HG03571 (cell line): Measurements from ENCODE around the gene KIAA0753.

ENCODE experiments used
- ATAC-seq: cut with Tn5 transposase; IDR thresholded peaks from one replicate; pipeline ENCODE4 v1.9.1; 2021; ENCODE audit not compliant: unreplicated experiment

The KIAA0753 gene

GRCh38 chr17:6572972-6573370 lies 67.5 kb downstream of the KIAA0753 start:
- no peak for ATAC-seq

DNA sequence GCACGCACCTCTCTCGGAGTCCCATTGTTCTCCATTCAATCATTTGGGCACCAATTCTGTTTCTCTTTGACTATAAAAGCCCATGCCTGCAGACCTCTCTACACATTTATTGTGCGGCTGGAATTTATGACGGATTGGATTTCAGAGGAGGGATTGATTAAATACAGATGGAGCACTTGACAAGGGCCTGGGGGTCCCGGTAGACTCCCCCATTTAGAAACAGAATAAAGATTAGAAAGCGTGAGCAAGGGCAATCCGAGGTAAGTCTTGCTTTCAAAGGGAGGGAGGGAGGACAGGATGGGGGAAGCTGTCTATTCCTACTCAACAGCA lies 69.1 kb downstream of the KIAA0753 start:
- no peak for ATAC-seq

DNA sequence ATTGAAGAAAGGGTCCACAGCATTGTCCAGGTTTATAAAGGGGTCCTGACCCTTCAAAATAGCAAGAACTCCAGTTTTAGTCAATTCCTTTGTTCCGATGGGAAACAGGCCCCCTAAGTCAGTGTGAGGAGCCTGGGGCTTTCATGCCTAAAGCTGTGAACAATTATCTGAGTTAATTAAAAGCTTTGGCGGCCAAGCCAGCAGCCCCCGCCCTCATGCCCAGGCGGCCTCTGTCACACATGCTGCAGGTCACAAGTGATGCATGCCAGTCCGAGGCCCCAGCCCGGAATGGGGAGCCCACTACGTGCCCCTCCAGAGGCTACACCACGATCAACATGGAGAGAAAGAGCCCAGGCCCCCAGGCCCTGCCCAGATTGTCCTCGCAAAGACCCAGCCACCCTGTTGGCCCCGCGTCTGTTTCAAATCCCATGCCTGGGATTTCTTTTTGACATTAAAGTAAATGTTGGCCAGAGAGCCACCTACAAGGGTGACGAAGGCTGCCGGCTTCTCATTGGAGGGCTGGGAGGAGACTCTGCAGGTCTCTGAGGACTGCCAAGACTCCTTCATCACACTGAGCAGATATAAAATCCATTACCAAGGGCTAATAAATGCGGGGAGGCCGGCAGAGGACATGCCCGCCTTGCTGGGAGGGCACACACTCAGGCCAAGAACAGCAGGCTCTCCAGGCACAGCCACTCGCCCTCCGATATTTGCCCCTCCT lies 69.6 kb downstream of the KIAA0753 start:
- ATAC-seq: no peak

DNA sequence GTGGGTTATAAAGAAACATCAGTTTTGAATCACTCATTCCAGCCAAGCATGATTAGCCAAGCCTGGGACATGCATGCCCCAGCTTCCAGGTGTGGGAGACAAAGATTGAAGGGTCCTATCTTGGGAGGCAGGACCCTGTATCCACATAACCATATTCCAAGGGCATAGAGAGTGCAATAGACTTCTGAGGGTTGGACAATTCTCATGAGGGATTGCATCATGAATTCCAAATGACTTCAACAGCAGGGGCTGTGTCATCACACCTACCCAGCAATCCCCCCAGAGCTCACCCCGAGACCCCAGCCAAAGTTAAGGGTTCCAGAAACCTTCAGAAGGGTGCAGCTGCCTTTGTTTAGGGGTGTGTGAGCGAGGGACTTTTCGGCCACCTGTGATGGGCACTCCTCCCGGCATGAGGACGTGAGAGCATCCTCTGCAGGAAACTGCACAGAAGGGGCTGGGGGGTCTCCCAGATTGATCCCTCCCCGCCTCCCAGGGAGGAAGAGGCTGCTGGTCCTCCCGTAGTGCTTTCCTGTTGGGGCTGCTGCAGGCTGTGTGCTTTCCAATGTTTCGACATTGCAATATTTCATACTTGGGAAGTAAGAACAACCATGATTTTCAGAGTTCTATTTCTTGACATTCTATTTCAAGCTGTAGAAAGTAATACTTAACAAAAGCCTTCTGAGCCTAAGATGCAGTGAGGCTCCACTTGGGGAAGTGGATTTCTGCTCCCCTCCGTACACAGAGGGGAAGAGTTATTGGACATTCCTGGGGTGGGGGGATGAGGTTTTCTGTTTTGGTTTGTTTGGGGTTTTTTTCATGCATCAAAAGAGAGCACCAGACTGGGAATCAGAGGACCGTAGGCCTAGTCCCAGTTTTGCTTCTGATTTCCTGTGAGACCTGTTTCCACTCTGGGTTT lies 70.9 kb downstream of the KIAA0753 start:
- no peak for ATAC-seq

DNA sequence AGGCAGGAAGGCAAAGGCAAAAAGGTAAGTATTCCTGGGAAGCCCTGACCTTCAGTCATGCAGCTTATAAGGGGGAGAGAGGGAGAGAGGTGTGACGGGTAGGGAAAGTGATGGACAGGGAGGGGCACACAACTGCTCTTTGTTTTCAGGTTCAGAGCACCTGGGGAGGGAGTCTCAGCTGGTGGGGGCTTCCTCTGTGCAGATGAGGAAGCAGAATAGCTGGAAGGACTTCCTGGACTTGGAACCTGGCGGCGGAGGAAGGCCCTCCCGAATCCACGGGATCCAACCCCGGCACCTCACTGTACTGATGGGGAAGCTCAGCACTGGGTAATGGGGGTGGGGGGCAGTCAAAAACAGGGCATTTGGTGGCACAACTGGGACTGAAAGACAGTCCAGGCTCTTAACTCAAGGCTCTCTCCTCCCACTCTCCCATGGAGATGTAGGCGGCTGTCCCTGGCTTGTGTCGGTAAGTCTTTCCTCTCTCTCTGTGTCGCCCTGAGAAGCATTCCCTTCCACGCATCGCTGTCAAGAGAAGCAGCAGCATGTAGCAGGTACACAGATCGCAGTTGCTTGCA lies 72.2 kb downstream of the KIAA0753 start:
- no peak for ATAC-seq

- ATAC-seq: no peak
These were observed 72.9 kb downstream of the KIAA0753 start for GRCh38 chr17:6567528-6568183.

DNA sequence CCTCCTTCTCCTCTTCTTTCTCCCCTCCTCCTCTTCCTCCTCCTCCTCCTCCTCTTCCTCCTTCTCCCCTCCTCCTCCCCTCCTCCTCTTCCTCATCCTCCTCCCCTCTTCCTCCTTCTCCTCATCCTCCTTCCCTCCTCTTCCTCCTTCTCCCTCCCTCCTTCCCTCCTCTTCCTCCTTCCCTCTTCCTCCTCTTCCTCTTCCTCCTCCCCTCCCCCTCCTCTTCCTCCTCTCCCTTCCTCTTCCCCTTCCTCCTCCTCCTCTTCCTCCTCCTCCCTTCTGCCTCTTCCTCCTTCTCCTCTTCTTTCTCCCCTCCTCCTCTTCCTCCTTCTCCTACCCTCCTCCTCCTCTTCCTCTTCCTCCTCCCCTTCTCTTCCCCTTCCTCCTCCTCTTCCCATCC lies 79.1 kb downstream of the KIAA0753 start:
- no peak for ATAC-seq

DNA sequence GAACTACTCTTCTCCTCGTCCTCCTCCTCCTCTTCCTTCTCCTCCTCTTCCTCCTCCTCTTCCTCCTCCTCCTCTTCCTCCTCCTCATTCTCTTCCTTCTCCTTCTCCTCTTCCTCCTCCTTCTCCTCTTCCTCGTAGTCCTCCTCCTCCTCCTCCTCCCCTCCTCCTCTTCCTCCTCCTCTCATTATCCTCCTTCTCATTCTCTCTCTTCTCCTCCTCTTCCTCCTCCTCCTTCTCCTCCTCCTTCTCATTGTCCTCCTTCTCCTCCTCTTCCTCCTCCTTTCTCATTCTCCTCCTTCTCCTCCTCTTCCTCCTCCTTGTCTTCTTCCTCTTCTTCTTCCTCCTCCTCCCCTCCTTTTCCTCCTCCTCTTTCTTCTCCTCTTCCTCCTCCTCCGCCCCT lies 80.0 kb downstream of the KIAA0753 start:
- ATAC-seq: no peak

DNA sequence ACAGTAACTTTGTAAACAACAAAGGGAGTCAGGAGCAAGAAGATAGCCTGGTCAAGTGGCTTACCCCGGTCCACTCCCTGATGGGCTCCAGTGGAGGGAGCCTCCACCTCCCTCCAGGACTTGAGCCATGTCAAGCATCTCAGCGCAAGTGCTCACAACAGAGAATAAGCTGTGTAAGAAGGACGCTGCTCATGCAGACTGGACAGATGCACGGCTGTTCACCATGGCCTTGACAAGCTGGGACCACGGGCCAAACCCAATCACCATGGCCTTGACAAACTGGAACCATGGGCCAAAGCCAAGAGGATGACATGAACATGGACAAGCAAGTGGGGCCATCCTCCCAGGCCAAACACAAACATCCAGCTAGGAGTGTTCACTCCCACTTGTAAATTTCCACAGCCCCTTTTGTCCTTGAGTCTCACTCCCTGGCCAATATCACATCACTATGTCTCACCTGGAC lies 80.7 kb downstream of the KIAA0753 start:
- no peak for ATAC-seq

- no peak for ATAC-seq
These were observed 81.4 kb downstream of the KIAA0753 start for GRCh38 chr17:6558932-6559752.

- no peak for ATAC-seq
These were observed 82.2 kb downstream of the KIAA0753 start for GRCh38 chr17:6558276-6558675.

DNA sequence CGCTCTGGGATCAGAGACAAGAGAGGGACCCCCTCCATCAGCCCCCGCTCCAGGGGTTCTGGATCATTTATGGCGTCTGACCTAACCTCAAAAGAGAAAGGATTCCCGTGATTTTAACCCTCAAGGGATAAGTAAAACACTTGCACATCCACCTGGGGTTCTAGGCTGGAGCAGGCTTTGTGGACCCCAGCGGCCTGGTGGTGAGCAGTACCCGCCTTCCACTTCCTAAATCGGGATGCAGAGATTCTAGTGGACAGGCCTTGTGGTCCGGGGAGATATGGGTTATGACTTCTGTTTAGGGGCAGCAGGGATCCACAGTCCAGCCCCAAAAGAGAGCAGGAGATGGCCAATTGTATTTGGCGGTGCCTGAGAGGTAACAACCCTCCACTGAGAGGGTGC lies 83.5 kb downstream of the KIAA0753 start:
- no peak for ATAC-seq

DNA sequence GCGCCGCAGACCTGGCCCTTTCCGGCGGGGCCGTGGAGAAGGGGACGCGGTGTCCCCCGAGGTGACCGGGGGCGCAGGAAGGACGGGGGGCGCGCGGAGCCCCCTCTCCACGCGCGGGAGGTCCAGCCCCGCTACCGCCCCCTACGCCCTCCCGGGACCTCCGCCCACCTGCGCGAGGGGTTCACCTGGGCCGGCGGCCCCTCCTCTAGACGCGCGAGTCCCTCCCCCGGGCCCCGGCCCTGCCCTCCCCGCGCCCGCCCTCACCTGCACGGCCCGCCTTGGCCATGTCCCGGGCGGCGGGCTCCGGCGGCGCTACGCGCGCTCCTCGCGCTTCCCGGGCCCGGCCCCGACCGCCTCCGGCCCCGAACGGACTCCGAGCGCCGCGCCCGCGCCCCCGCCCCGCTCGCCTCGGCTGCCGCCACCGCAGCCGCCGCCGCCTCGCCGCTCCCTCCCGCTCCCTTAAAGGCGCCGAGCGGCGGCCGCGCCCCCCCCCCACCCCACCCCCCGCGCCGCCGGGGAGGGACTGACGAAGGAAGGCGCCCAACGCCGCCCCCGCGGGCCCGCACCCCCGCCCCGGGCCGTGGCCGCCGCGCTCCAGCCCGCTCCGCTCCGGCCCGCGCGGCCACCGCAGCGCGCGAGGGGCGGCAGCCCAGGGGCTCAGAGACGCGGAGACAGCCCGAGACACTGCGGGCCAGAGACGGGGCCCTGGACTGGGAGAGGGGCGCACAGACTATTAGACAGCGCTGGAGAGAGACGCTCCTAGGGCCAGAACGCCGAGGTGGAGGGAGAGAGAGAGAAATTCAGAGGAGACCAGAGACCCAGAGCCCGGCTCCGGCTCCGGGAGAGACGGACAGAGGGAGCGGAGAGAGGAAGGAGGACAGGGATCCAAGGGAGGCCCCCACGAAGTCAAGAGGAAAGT lies 84.1 kb downstream of the KIAA0753 start, which contains the start of gene PITPNM3:
Gene PITPNM3, minus strand, starts transcription at position 435 of the 919 bp plus-strand sequence. Its CDS starts 149 bp downstream, at position 286.
- no peak for ATAC-seq

DNA sequence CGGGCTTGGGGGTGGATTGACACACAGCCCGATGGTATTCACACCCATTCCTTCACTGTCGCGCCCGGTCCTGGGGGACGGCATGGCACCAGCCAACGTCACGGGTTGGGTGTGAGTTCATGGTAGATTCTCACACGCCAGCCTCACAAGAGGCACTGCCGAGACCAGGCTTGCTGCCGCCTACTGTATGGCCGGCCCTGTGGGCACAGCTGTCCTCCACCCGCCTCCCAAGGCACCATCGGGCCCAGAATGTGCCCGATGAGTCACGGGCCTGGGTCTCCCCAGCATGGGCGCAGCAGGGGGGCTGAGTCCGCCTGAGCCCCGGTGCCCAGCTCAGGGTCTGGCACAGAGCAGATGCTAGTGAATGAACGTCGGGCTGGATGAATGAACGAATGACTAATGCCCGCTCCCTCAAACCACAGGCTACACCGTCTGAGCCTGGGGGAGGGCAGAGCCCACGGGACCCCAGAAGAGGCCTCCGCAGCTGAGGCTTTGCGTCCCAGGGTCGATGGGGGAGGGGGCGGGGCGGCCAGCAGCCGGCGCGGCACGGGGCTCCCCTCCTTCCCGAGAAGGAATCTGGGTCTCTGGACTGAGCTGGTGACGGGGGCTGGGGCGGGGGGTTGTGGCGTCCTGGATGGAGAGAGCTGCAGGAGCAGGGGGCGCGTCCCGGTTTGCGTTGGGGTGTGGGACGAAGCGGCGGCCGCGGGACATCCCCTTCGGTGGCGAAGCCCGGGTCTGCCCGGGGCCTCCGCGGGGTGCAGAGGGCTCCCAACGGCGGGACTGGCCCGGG lies 85.0 kb downstream of the KIAA0753 start:
- no peak for ATAC-seq

DNA sequence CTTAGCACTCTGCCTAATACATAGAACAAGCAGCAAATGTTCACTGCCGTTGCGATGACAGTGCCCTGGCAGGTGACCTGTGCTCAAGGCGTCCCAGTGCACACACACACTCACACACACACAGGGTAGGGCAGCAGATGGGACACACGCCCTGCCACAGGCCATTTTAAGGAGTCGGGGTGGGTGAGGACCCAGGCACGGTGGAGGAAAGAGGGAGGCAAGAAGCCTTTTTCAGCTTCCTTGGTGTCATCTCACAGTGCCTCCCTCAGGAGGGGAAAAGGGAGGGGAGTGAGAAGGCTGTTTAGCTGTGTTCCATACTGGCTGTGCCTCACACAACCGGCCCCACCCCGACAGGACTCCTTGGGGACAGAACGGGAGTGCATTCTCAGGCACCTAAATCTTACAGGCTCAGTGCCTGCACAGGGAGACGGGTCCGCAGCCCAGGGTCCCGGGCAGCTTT lies 85.6 kb downstream of the KIAA0753 start:
- ATAC-seq: no peak

DNA sequence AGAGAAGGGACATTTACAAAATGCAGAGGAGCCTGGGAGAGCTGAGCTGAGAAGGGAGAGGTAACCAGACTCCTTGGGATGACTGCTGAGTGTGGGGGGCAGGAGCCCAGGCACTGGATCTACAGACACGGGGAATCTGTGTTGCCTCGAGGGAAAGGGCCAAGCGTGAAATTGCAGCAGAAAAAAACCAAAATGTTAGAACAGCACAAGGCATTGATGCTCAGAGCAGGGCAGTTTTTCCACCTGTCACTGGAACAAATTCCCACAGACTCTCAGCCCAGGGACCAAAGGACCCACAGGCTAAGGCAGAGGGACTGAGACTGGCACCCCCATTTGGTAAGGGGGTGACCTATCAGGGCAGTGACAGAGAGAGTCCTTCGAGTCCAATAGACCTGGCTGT lies 86.2 kb downstream of the KIAA0753 start:
- no peak for ATAC-seq

DNA sequence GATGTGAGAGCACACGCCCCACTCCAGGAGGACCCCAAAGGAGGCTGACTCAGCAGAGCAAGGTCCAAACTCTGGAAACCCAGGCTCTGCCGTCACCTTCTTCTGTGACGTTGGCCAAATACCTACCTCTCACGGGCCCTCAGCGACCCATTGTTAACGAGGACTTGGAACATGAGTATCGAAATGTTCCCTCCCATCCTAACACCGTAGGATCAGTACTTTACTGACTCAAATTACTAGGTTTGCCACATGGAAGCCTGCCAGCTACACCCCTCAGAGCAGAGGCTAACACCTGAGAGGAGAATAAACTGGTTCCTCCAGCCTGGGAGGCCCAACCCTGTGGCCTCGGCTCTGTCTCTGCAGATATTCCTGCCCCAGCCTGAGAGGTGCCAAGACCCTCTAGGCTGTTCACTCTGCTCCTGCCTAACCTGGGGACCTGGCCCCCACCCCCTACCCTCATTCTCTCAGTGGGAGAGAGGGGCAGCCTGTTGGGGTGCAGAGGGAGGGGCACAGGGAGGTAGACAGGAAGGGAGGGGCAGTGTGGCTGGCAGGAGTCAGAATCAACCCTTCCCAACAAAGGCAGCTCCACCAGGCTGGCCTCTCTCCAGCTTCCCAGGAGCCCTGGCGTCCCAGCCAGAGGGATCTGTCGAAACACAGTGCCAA lies 88.5 kb downstream of the KIAA0753 start:
- no peak for ATAC-seq

DNA sequence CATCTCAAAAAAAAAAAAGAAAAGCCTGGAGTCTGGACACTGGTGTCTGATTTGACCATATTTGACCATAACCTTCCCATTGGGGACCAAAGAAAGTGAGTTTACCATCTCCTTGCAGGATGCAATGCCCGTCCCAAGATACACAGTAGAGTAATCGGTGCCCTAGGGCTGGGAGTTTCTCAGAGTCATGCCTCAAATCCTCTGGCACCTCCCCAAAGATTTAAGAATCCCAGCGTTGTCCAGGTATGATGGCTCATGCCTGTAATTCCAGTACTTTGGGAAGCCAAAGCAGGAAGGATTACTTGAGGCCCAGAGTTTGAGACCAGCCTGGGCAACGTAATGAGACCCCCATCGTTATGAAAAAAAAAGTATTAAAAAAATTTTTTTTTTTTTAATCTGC lies 89.2 kb downstream of the KIAA0753 start:
- no peak for ATAC-seq
